GM19043 (cell line): ENCODE measurements around the gene SERPIND1.

Source experiments
- ATAC-seq: cut with Tn5 transposase; IDR thresholded peaks from one replicate; pipeline ENCODE4 v1.9.1; 2021; ENCODE audit warnings: low read depth; ENCODE audit not compliant: unreplicated experiment

Gene SERPIND1

DNA sequence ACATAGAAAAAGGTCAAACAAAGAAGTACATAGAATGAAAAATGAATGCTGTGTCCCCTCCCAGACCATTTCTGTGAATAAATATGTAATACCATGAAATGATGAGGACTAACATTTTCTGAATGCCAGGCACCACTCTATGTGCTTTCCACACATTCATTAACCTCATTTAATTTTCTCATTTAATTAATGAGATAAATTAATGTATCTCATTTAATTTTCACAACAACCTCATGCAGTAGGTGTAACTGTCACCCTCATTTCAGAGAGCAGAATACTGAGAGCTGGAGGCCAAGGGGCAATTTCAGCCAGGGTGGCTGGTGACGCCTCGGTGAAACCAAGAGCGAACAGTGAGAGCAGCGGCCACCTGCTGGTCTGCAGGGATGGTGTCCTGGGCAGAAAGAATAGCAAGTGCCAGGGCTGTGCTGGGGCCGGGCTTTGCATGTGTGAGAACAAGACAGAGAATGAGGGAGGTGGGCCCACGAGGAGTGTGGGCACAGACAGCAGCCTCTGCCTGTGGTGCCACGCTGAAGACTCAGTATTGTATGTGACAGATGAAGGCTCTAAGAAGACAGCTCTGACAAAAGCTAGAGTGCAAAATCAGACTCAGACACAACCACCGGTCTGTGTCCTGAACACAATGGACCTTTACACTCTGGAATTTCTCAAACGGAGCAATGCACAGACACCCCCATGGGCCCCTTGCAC lies 1.8 kb upstream of the SERPIND1 start:
- ATAC-seq, result no peak

GRCh38 chr22:20774882-20775281 lies 969 bp downstream of the SERPIND1 start:
- no peak for ATAC-seq

GRCh38 chr22:20775342-20775895 lies 1.5 kb downstream of the SERPIND1 start:
- ATAC-seq, result no peak

DNA sequence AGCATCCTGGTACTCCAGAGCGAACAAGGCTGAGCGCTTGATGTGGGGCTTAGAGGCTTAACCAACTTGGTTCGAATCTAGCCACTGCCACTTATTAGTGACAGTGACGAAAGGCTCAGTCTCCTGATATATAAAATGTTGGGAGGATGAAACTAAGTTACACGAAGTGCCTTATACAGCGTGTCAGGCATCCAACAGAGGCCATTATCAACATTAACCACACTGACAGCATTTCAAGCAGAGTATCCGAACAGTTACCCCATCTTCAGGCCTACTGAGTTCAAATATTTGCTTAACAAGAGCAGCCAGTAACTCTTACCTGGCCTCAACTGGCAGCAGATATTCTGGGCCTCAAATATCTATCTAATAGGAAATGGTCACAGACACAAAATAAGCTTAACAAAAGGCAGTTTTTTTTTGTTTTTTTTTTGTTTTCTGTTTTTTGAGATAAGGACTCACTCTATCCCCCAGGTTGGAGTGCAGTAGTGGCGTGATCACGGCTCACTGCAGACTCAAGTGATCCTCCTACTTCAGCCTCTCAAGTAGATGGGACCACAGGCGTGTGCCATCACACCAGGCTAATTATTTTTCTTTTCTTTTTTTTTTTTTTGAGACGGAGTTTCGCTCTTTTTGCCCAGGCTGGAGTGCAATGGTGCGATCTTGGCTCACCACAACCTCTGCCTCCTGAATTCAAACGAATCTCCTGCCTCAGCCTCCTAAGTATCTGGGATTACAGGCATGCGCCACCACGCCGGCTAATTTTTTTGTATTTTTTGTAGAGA lies 2.9 kb downstream of the SERPIND1 start:
- no peak for ATAC-seq

DNA sequence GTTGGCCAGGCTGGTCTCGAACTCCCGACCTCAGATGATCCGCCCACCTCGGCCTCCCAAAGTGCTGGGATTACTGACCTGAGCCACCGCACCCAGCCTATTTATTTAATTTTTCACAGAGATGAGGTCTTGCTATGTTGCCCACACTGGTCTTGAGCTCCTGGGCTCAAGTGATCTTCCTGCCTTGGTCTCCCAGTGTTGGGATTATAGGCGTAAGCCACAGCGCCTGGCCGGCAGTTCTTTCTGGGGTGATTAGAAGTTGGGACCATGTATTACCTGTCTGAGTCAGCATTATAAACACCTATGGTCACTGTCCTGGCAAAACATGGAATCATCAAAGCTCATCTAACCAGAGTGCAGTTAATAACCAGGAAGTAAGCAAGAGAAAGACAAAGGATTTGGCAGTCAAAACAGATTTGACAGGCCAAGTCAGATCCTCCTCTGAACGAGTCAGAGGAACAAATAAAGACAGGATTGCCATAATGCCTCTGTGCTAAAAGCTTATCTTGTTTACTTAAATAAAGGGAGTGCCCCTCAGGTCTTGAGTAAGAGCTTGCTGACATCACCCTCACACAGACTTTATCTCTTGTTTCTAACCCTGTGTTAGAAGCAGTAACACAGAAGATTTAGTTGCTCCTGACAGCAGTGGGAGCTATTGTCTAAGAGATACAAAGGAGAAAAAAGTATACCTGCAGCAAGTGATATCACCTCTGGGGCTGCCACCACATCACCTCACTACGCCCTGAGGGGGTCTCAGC lies 3.7 kb downstream of the SERPIND1 start:
- no peak for ATAC-seq

GRCh38 chr22:20779014-20779817 lies 5.3 kb downstream of the SERPIND1 start:
- no peak for ATAC-seq

DNA sequence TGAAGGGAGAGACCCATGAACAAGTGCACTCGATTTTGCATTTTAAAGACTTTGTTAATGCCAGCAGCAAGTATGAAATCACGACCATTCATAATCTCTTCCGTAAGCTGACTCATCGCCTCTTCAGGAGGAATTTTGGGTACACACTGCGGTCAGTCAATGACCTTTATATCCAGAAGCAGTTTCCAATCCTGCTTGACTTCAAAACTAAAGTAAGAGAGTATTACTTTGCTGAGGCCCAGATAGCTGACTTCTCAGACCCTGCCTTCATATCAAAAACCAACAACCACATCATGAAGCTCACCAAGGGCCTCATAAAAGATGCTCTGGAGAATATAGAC lies 5.9 kb downstream of the SERPIND1 start:
- no peak for ATAC-seq

GRCh38 chr22:20781272-20781990 lies 7.5 kb downstream of the SERPIND1 start:
- no peak for ATAC-seq

DNA sequence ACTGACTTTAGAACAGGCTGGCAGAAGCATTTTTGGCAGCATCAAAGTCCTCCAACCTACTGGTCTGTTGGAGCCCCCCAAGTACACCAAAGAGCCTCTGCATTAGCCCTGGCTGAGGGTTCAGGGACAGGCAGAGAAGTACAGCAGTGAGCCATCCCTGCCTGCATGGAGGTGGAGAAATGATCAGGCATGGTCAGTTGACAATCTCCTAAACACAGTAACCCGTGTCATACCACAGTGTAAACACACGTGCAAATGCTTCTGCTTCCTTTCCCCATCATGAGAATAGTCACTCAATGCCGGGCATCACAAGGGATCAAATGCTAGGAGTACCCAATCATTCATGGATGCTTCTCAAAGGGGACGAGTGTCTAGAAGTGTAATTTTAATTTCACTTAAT lies 8.2 kb downstream of the SERPIND1 start:
- no peak for ATAC-seq

GRCh38 chr22:20782596-20783299 lies 8.8 kb downstream of the SERPIND1 start:
- no peak for ATAC-seq

- ATAC-seq, result no peak
Observed at GRCh38 chr22:20783300-20783673, 9.4 kb downstream of the SERPIND1 start.

GRCh38 chr22:20783844-20784723 lies 10.2 kb downstream of the SERPIND1 start:
- ATAC-seq, result no peak

DNA sequence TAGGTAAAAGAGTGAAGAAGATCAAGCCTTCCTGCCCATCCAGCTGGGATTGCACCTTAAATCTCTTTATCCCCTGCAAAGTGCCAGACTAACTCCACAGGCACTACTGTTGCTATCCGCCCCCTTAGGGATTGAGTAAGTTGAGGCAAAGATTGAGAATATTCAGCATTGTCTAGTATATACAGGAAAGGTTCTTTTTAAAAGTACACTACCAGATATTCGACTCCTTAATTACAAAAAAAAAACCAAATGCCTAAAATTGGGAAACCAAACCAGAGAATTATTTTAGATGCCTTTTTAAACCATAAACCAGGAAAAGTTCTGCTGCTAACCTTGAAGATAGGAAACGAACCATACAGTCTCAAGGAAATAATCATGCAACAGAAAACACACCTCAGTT lies 11.5 kb downstream of the SERPIND1 start:
- ATAC-seq, result no peak

DNA sequence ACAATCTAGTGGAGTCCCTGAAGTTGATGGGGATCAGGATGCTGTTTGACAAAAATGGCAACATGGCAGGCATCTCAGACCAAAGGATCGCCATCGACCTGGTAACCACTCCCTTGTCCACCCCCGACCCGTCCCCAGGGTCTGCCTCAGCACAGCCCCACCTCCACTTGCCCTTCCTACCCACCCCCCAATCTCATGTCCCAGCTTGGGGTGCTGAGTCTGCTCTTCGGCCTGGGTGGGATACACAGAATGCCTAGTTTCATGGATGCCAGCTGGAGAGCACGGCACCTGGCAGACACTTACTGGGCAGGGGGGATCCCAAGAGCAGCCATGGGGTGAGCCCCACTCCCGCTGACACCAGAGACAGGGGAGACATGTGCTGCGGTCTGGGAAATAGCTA lies 12.1 kb downstream of the SERPIND1 start:
- no peak for ATAC-seq

- ATAC-seq, result no peak
Observed at GRCh38 chr22:20786536-20786979, 12.6 kb downstream of the SERPIND1 start.

DNA sequence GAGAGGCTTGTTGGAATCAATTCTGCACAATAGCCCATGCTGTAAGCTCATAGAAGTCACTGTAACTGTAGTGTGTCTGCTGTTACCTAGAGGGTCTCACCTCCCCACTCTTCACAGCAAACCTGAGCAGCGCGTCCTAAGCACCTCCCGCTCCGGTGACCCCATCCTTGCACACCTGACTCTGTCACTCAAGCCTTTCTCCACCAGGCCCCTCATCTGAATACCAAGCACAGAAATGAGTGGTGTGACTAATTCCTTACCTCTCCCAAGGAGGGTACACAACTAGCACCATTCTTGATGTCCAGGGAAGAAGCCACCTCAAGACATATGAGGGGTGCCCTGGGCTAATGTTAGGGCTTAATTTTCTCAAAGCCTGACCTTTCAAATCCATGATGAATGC lies 13.3 kb downstream of the SERPIND1 start:
- ATAC-seq, result no peak

DNA sequence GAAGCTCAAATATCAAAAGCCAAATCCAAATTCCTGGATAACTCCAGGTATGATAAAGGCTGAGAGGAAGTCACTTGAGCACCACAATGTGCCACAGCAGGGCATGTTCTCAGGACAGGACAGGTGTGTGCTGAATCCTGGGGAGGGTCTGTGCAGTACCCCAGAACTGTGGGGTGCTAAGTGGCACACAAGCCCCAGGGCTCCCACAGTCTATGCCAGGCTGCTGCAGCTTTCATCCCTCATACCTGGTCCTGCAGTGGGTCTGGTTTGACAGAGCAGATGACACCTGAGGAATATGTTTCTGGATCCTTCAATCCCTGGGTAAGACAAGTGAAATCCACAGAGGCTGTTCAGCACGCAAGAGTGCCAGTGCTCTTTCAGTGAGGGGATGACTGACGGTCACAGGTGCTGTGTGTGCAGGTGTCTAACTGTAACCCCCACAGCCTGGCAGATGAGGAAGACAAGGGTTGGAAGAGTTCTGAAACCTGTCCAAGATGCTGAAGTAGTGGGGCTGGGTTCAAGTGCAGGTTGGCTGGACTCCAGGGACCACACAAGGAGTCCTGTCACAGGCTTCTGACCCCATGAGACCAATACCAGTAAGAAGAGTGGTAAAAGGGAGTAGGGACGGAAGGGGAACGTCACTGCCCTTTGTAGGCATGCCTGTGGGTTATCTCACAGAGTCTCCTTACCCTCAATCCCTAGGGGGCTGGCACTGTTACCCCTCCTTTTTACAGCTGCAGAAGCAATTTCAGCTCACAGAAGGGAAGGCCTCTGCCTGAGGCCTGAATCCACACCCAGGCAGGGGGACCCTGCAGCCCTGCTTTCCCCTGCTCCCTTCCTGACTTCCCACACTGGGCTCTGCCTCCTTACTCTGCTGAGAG lies 14.1 kb downstream of the SERPIND1 start:
- ATAC-seq, result no peak
